ENCODE data around the gene ANGPTL4. TPM values are rescaled to one million over a fixed set of nuclear protein-coding genes. Genes with fewer than 3 reads are reported as not detected.

The ANGPTL4 gene
- total and polyA plus RNA-seq, 9 of the 15 experiments (the other 6 are each of a cell fraction or from before 2014, with no cell fraction given): 0.05 to 0.77 (median 0.22) TPM; not detected in 4

GRCh38 chr19:8363803-8364771, at the start of gene ANGPTL4 (continued):
- TF ChIP-seq GABPB1 (CRISPR knock-in tag; IDR thresholded peaks at IDR 0.05) (no peak), ZNF174 (CRISPR knock-in tag; IDR thresholded peaks at IDR 0.05) (no peak), MTA2 (IDR thresholded peaks at IDR 0.05; ENCODE audit: low read depth) (no peak), NCOA2 (IDR thresholded peaks at IDR 0.05; ENCODE audit: partially characterized antibody in 2 of 2) (no peak), NR3C1 (CRISPR knock-in tag; IDR thresholded peaks at IDR 0.05) (no peak), SAP30 (IDR thresholded peaks at IDR 0.05; ENCODE audit: borderline replicate concordance, insufficient read depth, low read depth, low read length, poor library complexity, severe bottlenecking) (no peak), PBX2 (CRISPR knock-in tag; IDR thresholded peaks at IDR 0.05; ENCODE audit: low read depth) (no peak), PBX2 (tag; conservative IDR thresholded peaks at IDR 0.05; ENCODE audit: low read depth) (no peak), PHB2 (IDR thresholded peaks at IDR 0.05; ENCODE audit: low read depth) (no peak), PCBP1 (IDR thresholded peaks at IDR 0.05; ENCODE audit: low read depth, low read length, poor library complexity, severe bottlenecking) (no peak), HDAC2 (IDR thresholded peaks at IDR 0.05) (0 out of 2 replicates have a peak, but pooled peaks have one; percentile 25), NFYB (IDR thresholded peaks at IDR 0.05; ENCODE audit: extremely low read depth, insufficient read length) (no peak), ZNF197 (CRISPR knock-in tag; IDR thresholded peaks at IDR 0.05; ENCODE audit: low read depth) (no peak), E2F1 (CRISPR knock-in tag; IDR thresholded peaks at IDR 0.05) (no peak), NFIC (IDR thresholded peaks at IDR 0.05) (peak; percentile 29; the same call in 1 of the 2 replicates), CXXC5 (CRISPR knock-in tag; IDR thresholded peaks at IDR 0.05) (no peak; the same call in 1 of the 2 replicates), ZNF253 (CRISPR knock-in tag; conservative IDR thresholded peaks at IDR 0.05) (no peak), HDAC1 (IDR thresholded peaks at IDR 0.05) (peak in 1 of 2 experiments; percentile 66; a peak in 2 of 4 replicates), ARID3B (CRISPR knock-in tag; IDR thresholded peaks at IDR 0.05; ENCODE audit: borderline replicate concordance) (no peak), TFAP4 (CRISPR knock-in tag; IDR thresholded peaks at IDR 0.05; ENCODE audit: borderline replicate concordance) (peak; percentile 80), POLR2G (IDR thresholded peaks at IDR 0.05; ENCODE audit: low read depth, low read length) (peak; percentile 73)
